Endothelial cell (in vitro differentiated cells): Measurements from ENCODE around the gene MOV10L1. TPM values are rescaled to one million over a fixed set of nuclear protein-coding genes. Genes with fewer than 3 reads are reported as not detected.

Experiments used
- DNase-seq: peaks from one replicate; pipeline ENCODE4 v3.0.0; 2021; ENCODE audit warnings: low spot score
- H3K27ac Mint-ChIP-seq: one replicate; pipeline ENCODE4 v1.8.0; 2021; ENCODE audit warnings: mixed read lengths, inconsistent platforms; ENCODE audit not compliant: unreplicated experiment
- H3K27me3 Mint-ChIP-seq: one replicate; pipeline ENCODE4 v1.8.0; 2021; ENCODE audit warnings: mild to moderate bottlenecking, moderate library complexity, mixed read lengths, inconsistent platforms; ENCODE audit not compliant: unreplicated experiment
- H3K36me3 Mint-ChIP-seq: one replicate; pipeline ENCODE4 v1.8.0; 2021; ENCODE audit warnings: mild to moderate bottlenecking, low read depth, mixed read lengths, inconsistent platforms; ENCODE audit not compliant: unreplicated experiment
- H3K4me1 Mint-ChIP-seq: one replicate; pipeline ENCODE4 v1.8.0; 2021; ENCODE audit warnings: mild to moderate bottlenecking, mixed read lengths, inconsistent platforms; ENCODE audit not compliant: unreplicated experiment
- H3K4me3 Mint-ChIP-seq: one replicate; pipeline ENCODE4 v1.8.0; 2021; ENCODE audit warnings: mild to moderate bottlenecking, mixed read lengths, inconsistent platforms; ENCODE audit not compliant: unreplicated experiment
- H3K9me3 Mint-ChIP-seq: one replicate; pipeline ENCODE4 v1.8.0; 2021; ENCODE audit warnings: mixed read lengths, inconsistent platforms; ENCODE audit not compliant: unreplicated experiment
- CTCF ChIP-seq: fragments of 200-600 bp; sonication (generic); IDR thresholded peaks from one replicate; pipeline ENCODE4 v1.5.0; 2021; ENCODE audit warnings: antibody characterized with exemption; ENCODE audit not compliant: unreplicated experiment
- total RNA-seq: library from RNA; stranded (reverse); fragmentation: NEBNext Ultra II Directional; extraction: Animal tissue kit (Norgen Biotek cat#: 25700); gene quantifications from one replicate; pipeline ENCODE4 v1.2.1, GENCODE V29; 2021; ENCODE audit not compliant: unreplicated experiment

MOV10L1 gene
- total RNA-seq, 1 donor from 2014 or later, result not detected

- TF ChIP-seq CTCF, result no peak
- DNase-seq, result no peak
- no peaks in the 10 kb centered on the region for H3K36me3 Mint-ChIP-seq
- peaks cover 12% of the 10 kb centered on the region for H3K4me1 Mint-ChIP-seq
- H3K27me3 Mint-ChIP-seq, result peaks cover 9% of the 10 kb centered on the region
- no peaks in the 10 kb centered on the region for H3K9me3 Mint-ChIP-seq
- H3K27ac Mint-ChIP-seq, result no peak overlapping the region
- H3K4me3 Mint-ChIP-seq, result no peak overlapping the region
Observed at GRCh38 chr22:50059881-50060262, 29.9 kb upstream of the MOV10L1 start.

- H3K27ac Mint-ChIP-seq, result no peak overlapping the region
- TF ChIP-seq CTCF, result no peak
Observed at GRCh38 chr22:50060441-50061140, 29.2 kb upstream of the MOV10L1 start.

GRCh38 chr22:50061141-50061823 lies 28.5 kb upstream of the MOV10L1 start:
- DNase-seq, result no peak
- no peaks in the 10 kb centered on the region for H3K9me3 Mint-ChIP-seq
- no peak overlapping the region for H3K4me3 Mint-ChIP-seq
- no peak overlapping the region for H3K27ac Mint-ChIP-seq
- no peaks in the 10 kb centered on the region for H3K36me3 Mint-ChIP-seq
- peaks cover 12% of the 10 kb centered on the region for H3K4me1 Mint-ChIP-seq
- peaks cover 4% of the 10 kb centered on the region for H3K27me3 Mint-ChIP-seq
- TF ChIP-seq CTCF, result no peak

More at GRCh38 chr22:50060441-50061140, 29.2 kb upstream of the MOV10L1 start:
- Mint-ChIP-seq H3K36me3 (no peaks in the 10 kb centered on the region), H3K4me3 (no peak overlapping the region), H3K4me1 (peaks cover 12% of the 10 kb centered on the region), H3K27me3 (peaks cover 9% of the 10 kb centered on the region), H3K9me3 (no peaks in the 10 kb centered on the region)
- no peak for DNase-seq

- DNase-seq, result no peak
- TF ChIP-seq CTCF, result no peak
- Mint-ChIP-seq H3K9me3 (no peaks in the 10 kb centered on the region), H3K36me3 (no peaks in the 10 kb centered on the region), H3K27me3 (peaks cover 4% of the 10 kb centered on the region), H3K27ac (no peak overlapping the region), H3K4me3 (no peak overlapping the region), H3K4me1 (peaks cover 12% of the 10 kb centered on the region)
Observed at GRCh38 chr22:50061824-50062355, 27.9 kb upstream of the MOV10L1 start.
